K562 (cell line): Measurements from ENCODE around the gene DNM1.

Source experiments
- GATAD2A ChIP-seq: fragments of 450-650 bp; IDR thresholded peaks from 2 replicates; pipeline ENCODE4 v1.6.1; 2017
- SMAD1 ChIP-seq: fragments of 150-350 bp; IDR thresholded peaks from 2 replicates; pipeline ENCODE4 v1.6.1; 2014; ENCODE audit warnings: low read length, low read depth; ENCODE audit not compliant: partially characterized antibody
- SRSF1 ChIP-seq: fragments of 200-400 bp; formaldehyde crosslinking; IDR thresholded peaks from 2 replicates; pipeline ENCODE4 v1.6.1; 2017; ENCODE audit warnings: mild to moderate bottlenecking, low read depth, low read length, moderate library complexity

GRCh38 chr9:128244091-128244836, 41.1 kb downstream of the DNM1 start:
- TF ChIP-seq SRSF1 (no peak), SMAD1 (no peak), GATAD2A (no peak)
